ENCODE results near the gene RIN1. TPM values are rescaled to one million over a fixed set of nuclear protein-coding genes. Genes with fewer than 3 reads are reported as not detected.

Gene RIN1
- total RNA-seq, 6 experiments from 2014 or later, result 0.46 to 1.8 (median 0.94) TPM

GRCh38 chr11:66283461-66284105, 52.7 kb downstream of the RIN1 start:
- TF ChIP-seq POLR2A (IDR thresholded peaks at IDR 0.05) (no peak), CTCF (IDR thresholded peaks at IDR 0.05) (no peak)
- H3K9me3 ChIP-seq, result no peaks in the 10 kb centered on the region
- WGBS (ENCODE audit: insufficient coverage, low coverage, low lambda C conversion rate, missing lambda C conversion rate), result no CpG with 5 or more reads among the region's 14 CpGs
- ATAC-seq (no peak), DNase-seq (peak in 1 of 3 donors; percentile 54)
- intact Hi-C loops (cut with DNase I), result loop anchor here (10.0 kb wide), 1 partner anchor 59 kb away; no protein-coding TSS in a partner anchor
- H3K4me1 ChIP-seq, result peaks cover 0 to 10% (median 4%) of the 10 kb centered on the region in 4 donors
- no peaks in the 10 kb centered on the region for H3K36me3 ChIP-seq
- no peak overlapping the region for H3K27ac ChIP-seq
- H3K4me3 ChIP-seq, result no peak overlapping the region
- H3K27me3 ChIP-seq, result no peaks in the 10 kb centered on the region

GRCh38 chr11:66282468-66283455, 53.5 kb downstream of the RIN1 start:
- WGBS (ENCODE audit: insufficient coverage, low coverage, low lambda C conversion rate, missing lambda C conversion rate), result 8% methylated on average over 8 of the region's 35 CpGs

More at GRCh38 chr11:66282468-66283455, 53.5 kb downstream of the RIN1 start:
- TF ChIP-seq POLR2A (IDR thresholded peaks at IDR 0.05) (no peak), CTCF (IDR thresholded peaks at IDR 0.05) (peak; percentile 98 to 99 (median 99))
- Histone ChIP-seq H3K4me1 (peaks cover 0 to 5% (median 1%) of the 10 kb centered on the region in 4 donors), H3K27ac (no peak overlapping the region), H3K4me3 (no peak overlapping the region), H3K27me3 (no peaks in the 10 kb centered on the region), H3K9me3 (no peaks in the 10 kb centered on the region), H3K36me3 (no peaks in the 10 kb centered on the region)
- DNase-seq (peak; percentile 100), ATAC-seq (peak; percentile 89 to 96 (median 90))
- intact Hi-C loops (cut with DNase I), result loop anchor here (10.0 kb wide), 1 partner anchor 58 kb away; no protein-coding TSS in a partner anchor

Small RNA genes within 50 kb of the gene (small RNA-seq; reads per million reads assigned to genes)
- gene RF00017, result 0 reads per million in 2 experiments

Other genes starting within 250 kb of the RIN1 start
- 10 to 100 TPM in 1 of 6 experiments, 1 to 10 TPM in 5; 3.8 to 11.5 (median 6.3) TPM for gene KLC2, start 78.7 kb downstream of the RIN1 start, total RNA-seq
- 10 to 100 TPM; 52.3 to 69.0 (median 59.6) TPM for gene RAB1B, start 67.8 kb downstream of the RIN1 start, total RNA-seq
- under 1 TPM in 2 of 6 experiments, not detected in 4; 0.26 to 0.51 TPM for gene CNIH2, start 58.3 kb downstream of the RIN1 start, total RNA-seq
- 100 to 1,000 TPM in 3 of 6 experiments, 10 to 100 TPM in 3; 75.0 to 170 (median 97.9) TPM for gene YIF1A, start 47.3 kb downstream of the RIN1 start, total RNA-seq
- under 1 TPM in 4 of 6 experiments, not detected in 2; 0.13 to 0.86 (median 0.45) TPM for gene TMEM151A, start 44.5 kb downstream of the RIN1 start, total RNA-seq
- gene CD248, start 19.4 kb downstream of the RIN1 start, total RNA-seq, result 1 to 10 TPM in 3 of 6 experiments, under 1 TPM in 3; 0.37 to 3.2 (median 0.94) TPM
- 10 to 100 TPM in 5 of 6 experiments, 1 to 10 TPM in 1; 8.2 to 31.9 (median 12.1) TPM for gene BRMS1, start 8.7 kb upstream of the RIN1 start, total RNA-seq
- gene B4GAT1, start 11.2 kb upstream of the RIN1 start, total RNA-seq, result 10 to 100 TPM in 5 of 6 experiments, 1 to 10 TPM in 1; 6.3 to 25.4 (median 15.6) TPM
- 1 to 10 TPM in 4 of 6 experiments, under 1 TPM in 2; 0.35 to 2.2 (median 1.1) TPM for gene SLC29A2, start 35.3 kb upstream of the RIN1 start, total RNA-seq
- gene NPAS4, start 84.6 kb upstream of the RIN1 start, total RNA-seq, result not detected
- gene MRPL11, start 102.4 kb upstream of the RIN1 start, total RNA-seq, result 10 to 100 TPM; 17.6 to 34.1 (median 28.6) TPM
- gene PELI3, start 130.5 kb upstream of the RIN1 start, total RNA-seq, result 1 to 10 TPM; 2.0 to 5.3 (median 3.2) TPM
- 10 to 100 TPM; 18.0 to 25.6 (median 22.0) TPM for gene DPP3, start 144.0 kb upstream of the RIN1 start, total RNA-seq
- gene BBS1, start 174.2 kb upstream of the RIN1 start, total RNA-seq, result 10 to 100 TPM in 4 of 6 experiments, 1 to 10 TPM in 2; 6.2 to 18.1 (median 11.2) TPM
- 10 to 100 TPM in 1 of 6 experiments, 1 to 10 TPM in 5; 3.6 to 15.5 (median 5.8) TPM for gene ZDHHC24, start 209.6 kb upstream of the RIN1 start, total RNA-seq
- not detected for gene ACTN3, start 210.5 kb upstream of the RIN1 start, total RNA-seq
- 10 to 100 TPM; 35.3 to 54.4 (median 44.7) TPM for gene CTSF, start 232.2 kb upstream of the RIN1 start, total RNA-seq